Skin of body (tissue), 2 donors: Measurements from ENCODE around the gene SETD2. TPM values are rescaled to one million over a fixed set of nuclear protein-coding genes. Genes with fewer than 3 reads are reported as not detected.

Experiments used
- small RNA-seq: library from RNA; depleted of rRNA; stranded (forward); fragments of <200 nt; gene quantifications from one replicate; pipeline ENCODE3, GENCODE V24; 2014; ENCODE audit warnings: low replicate concordance
- total RNA-seq: library from RNA; depleted of rRNA; stranded (reverse); fragments of >200 nt; gene quantifications from one replicate; pipeline ENCODE4 v1.2.3, GENCODE V29; 2014

SETD2 gene
- total RNA-seq, 1 donor from 2014 or later = 72.1 TPM

Small RNAs within 50 kb of the gene (small RNA-seq; reads per million reads assigned to genes)
- gene MRPL57P3 = not detected

Other genes starting within 250 kb of the SETD2 start
- 30.9 TPM for gene CCDC12, start 187.4 kb downstream of the SETD2 start, total RNA-seq
- gene NBEAL2, start 184.4 kb downstream of the SETD2 start, total RNA-seq = 45.7 TPM
- gene KIF9, start 118.7 kb upstream of the SETD2 start, total RNA-seq = 2.1 TPM
- gene KLHL18, start 118.8 kb upstream of the SETD2 start, total RNA-seq = 14.0 TPM
- gene PTPN23, start 216.9 kb upstream of the SETD2 start, total RNA-seq = 17.4 TPM